RWPE1 (cell line): ENCODE data around the gene CCDC167.

Experiments used
- CTCF ChIA-PET: fragments of 350-600 bp; sonication (Branson Sonifier 250); formaldehyde crosslinking; extraction: SDS; loops from one replicate; lab custom pipeline; 2021; lab: Yijun Ruan, JAX
- POLR2A ChIA-PET: fragments of 400-600 bp; formaldehyde crosslinking; extraction: SDS; loops from one replicate; lab custom pipeline; 2020; ENCODE audit warnings: antibody characterized with exemption; ENCODE audit not compliant: low non-redundant PET; lab: Yijun Ruan, JAX
- DNase-seq: peaks from one replicate; pipeline ENCODE4 v3.0.0; 2012; ENCODE audit warnings: low spot score
- H3K27ac ChIP-seq: fragments of 450-650 bp; 2 replicates; pipeline ENCODE4 v1.5.1; 2017
- CTCF ChIP-seq: fragments of 450-650 bp; conservative IDR thresholded peaks from 2 replicates; pipeline ENCODE4 v1.5.1; 2017; ENCODE audit warnings: low read depth, mild to moderate bottlenecking

CCDC167 gene

GRCh38 chr6:37483917-37484785 is 15.5 kb downstream of the CCDC167 start:
- DNase-seq, result peak; percentile 68
- TF ChIP-seq CTCF, result peak; percentile 88
- POLR2A ChIA-PET, result no interaction called here

GRCh38 chr6:37483252-37483901 is 16.3 kb downstream of the CCDC167 start:
- TF ChIP-seq CTCF, result no peak
- DNase-seq, result no peak
- ChIA-PET CTCF (interaction anchor here (0.6 kb wide), 1 partner anchor 202 kb away, joined by 3 read pairs; no protein-coding TSS in a partner anchor), POLR2A (no interaction called here)
- no peak overlapping the region for H3K27ac ChIP-seq

More at GRCh38 chr6:37483917-37484785, 15.5 kb downstream of the CCDC167 start:
- CTCF ChIA-PET, result interaction anchor here (0.6 to 1.1 kb wide), 5 partner anchors 81 to 398 kb away, joined by 3 to 7 read pairs (median 4); no protein-coding TSS in a partner anchor
- no peak overlapping the region for H3K27ac ChIP-seq

- ChIA-PET CTCF (no interaction called here), POLR2A (no interaction called here)
- DNase-seq, result no peak
- no peak overlapping the region for H3K27ac ChIP-seq
- no peak for TF ChIP-seq CTCF
These were observed 17.0 kb downstream of the CCDC167 start for GRCh38 chr6:37482606-37483251.

GRCh38 chr6:37481711-37482605 is 17.7 kb downstream of the CCDC167 start:
- TF ChIP-seq CTCF, result no peak
- H3K27ac ChIP-seq, result 0 out of 2 replicates have a peak overlapping the region, but pooled peaks have one; percentile 2
- POLR2A ChIA-PET, result no interaction called here
- DNase-seq, result no peak
- CTCF ChIA-PET, result no interaction called here

GRCh38 chr6:37480951-37481534 is 18.6 kb downstream of the CCDC167 start:
- no peak for TF ChIP-seq CTCF
- CTCF ChIA-PET, result interaction anchor here (0.9 kb wide), 1 partner anchor 10 kb away, joined by 3 read pairs; no protein-coding TSS in a partner anchor
- POLR2A ChIA-PET, result no interaction called here
- 0 out of 2 replicates have a peak overlapping the region, but pooled peaks have one; percentile 2 for H3K27ac ChIP-seq
- no peak for DNase-seq
